GF-D8 (cell line): ENCODE data around the gene CROCC2.

Source experiments
- DNase-seq: peaks from one replicate; lab custom pipeline; 2025; lab: John Stamatoyannopoulos, UW

Gene CROCC2

DNA sequence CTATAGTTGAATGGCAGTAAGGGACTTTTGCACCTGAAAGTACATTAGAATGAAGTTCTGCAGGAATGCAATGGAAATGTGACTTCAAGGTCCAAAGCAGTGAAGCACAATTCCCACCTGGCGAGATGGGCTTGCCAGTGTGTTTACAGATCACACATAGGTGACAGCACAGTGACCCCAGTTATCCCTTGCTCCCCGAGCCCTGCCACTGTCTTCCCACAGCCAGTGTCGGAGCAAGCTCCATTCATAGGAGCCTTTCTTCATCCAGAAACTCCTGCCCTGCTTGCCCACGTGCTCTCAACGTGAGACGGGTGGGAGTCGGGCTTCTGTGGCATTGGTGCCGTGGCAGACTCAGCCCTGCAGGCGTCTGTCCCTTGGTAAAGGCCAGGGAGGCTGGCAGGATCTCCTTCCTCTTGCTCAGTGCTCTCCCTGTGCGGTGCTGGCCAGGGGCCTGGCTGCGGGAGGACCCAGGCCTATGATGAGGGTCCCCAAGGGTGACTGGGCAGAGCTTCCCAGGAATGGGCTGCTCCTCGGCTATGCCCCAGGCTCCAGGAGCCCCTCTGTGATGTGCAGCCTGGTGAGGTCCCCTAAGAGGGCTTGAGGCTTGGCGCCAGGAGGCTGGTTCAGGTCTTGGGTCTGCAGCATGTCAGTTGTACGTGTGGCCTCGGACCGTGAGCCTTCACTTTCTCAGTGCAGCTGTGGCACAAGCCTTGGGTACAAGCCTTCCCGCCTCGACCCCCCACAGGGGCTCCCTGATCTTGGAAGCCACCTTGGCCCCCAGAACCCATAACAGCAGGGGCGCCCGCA, 132.4 kb downstream of the CROCC2 start:
- no peak for DNase-seq

DNA sequence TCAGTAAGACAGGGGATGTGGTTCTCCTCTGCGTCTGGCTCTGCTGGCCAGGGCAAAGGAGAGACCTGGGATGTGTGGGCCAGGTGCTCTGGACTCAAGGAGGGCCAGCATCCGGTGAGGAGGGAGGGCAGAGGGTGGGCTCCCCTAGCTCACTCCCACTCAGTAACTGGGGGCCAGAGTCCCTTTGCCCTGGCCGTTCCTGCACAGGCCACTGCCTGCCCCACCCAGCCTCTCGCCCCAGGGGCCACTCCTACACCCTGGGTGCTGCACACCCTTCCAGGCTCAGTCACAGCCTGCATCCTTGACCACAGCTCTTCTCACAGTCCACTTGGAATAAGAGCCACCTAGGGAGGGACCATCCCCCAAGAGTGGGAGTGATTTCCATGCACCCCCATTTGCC, 133.3 kb downstream of the CROCC2 start:
- DNase-seq = no peak

DNA sequence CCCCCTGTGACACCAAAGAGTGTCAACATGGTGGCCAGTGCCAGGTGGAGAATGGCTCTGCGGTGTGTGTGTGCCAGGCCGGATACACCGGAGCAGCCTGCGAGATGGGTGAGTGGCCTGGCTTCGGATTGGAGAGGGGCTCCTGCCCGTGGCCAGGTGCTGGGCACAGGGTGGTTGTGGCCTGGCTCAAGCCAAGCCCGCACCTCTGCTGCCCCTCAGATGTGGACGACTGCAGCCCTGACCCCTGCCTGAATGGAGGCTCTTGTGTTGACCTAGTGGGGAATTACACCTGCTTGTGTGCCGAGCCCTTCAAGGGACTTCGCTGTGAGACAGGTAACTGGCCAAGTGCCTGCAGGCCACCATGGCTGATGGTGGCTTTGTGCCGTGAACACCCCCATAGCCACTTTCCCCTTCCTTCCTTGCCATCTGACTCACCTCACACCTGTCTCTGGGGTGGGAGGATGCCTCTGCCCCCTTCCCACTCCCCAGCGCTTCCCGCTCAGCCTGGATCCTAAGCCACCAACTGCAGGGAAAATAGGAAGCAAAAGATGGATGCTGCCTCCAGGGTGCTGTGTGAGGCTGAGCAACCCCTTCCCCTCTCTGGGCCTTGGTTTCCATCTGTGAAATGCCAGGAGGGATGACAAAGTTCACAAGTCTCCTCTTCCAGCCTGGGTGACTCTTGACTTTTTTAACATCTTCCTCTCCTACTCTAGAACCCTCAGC, 134.1 kb downstream of the CROCC2 start:
- DNase-seq = no peak

DNA sequence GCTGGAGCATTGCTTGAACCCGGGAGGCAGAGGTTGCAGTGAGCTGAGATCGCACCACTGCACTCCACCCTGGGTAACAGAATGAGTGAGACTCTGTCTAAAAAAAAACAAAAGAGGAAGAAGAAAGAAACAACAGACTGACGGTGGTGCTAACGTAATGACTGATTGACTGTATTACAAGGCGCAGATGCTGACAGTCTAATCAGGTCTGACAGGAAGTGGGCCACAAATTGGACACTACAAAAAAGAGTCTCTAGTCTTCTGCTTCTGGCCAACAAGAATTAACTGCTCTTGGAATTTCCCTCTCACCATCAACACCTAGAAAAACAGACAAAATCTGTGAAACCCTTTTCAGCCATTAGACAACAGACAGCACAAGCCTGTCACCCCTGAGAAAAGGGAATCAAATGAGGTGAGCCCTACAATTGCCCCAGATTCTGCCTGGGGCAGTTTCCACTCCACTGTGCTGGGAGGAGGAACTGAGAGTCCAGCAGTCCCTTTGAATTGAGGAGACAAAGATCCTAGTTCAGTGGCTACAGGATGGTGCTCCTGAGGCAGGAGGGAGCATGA, 135.5 kb downstream of the CROCC2 start:
- no peak for DNase-seq
